Measurements from ENCODE around the gene APBB2. TPM values are rescaled to one million over a fixed set of nuclear protein-coding genes. Genes with fewer than 3 reads are reported as not detected.
A peak's percentile ranks its signal among the peaks of the same experiment; 100 is the strongest.

The APBB2 gene
- total RNA-seq, 4 donors from 2014 or later, result 139 to 248 (median 203) TPM

DNA sequence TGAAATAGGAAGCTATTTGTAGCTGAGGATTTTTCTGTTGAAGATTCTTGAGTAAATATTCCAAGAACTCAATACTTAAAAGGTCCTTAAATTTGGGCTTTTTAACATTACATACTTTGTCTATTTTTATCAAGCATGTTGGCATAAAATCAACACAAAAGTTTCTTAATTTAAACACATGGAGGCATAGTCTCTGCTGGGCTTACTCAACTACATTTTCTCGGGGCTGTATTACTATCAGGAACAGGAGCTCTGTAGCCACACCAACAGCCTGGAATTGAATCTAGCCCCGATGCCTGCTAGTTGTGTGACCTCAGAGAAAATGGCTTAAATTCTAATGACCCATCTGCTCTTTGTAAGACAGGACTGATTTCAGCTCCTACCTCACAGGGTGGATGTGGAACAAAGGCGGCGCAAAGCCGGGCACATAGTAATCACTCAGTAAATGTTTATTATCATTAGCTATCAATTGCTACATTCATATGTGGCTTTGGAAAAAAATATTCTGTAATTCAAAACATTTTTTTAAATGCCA lies 257.6 kb downstream of the APBB2 start:
- H3K27ac ChIP-seq, result peak overlapping the region in 1 of 4 donors; percentile 57

DNA sequence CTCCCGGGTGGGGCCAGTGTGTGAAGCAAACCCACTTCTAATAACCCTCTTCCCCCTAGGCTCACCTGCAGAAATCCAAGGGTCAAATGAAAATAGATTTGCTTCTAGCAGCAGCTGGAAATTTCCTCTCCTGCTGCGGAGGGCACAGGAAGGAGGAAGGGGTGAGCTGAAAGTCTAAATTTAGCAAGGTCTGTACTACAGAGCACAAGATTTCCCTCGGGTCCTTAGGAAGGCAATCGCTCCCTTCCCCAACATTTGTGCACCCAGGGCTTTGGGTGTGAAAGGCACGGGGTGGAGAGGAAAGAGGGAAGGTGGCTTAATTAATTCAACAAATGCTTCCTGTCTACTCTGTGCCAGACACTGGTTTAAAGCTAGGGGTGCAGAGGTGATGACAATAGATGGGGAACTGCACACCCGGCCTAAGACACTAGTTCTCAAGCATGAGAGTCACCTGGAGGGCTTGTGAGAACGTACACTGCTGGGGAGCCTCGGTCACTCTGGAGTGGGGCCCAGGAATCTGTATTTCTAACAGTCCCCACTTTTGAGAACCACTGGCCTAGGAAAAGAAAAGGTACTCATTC lies 260.2 kb downstream of the APBB2 start:
- Histone ChIP-seq H3K9me3 (no peaks in the 10 kb centered on the region), H3K36me3 (no peaks in the 10 kb centered on the region), H3K27ac (peak overlapping the region; percentile 4 to 87 (median 70)), H3K4me3 (no peak overlapping the region), H3K4me1 (peaks cover 0 to 52% (median 11%) of the 10 kb centered on the region in 4 donors), H3K27me3 (no peaks in the 10 kb centered on the region)
- WGBS, 2 donors, result 37 to 48% methylated on average over 8 of the region's 8 CpGs
- DNase-seq (ENCODE audit: low spot score in 2 of 2), result no peak
- TF ChIP-seq, protein P1, sequence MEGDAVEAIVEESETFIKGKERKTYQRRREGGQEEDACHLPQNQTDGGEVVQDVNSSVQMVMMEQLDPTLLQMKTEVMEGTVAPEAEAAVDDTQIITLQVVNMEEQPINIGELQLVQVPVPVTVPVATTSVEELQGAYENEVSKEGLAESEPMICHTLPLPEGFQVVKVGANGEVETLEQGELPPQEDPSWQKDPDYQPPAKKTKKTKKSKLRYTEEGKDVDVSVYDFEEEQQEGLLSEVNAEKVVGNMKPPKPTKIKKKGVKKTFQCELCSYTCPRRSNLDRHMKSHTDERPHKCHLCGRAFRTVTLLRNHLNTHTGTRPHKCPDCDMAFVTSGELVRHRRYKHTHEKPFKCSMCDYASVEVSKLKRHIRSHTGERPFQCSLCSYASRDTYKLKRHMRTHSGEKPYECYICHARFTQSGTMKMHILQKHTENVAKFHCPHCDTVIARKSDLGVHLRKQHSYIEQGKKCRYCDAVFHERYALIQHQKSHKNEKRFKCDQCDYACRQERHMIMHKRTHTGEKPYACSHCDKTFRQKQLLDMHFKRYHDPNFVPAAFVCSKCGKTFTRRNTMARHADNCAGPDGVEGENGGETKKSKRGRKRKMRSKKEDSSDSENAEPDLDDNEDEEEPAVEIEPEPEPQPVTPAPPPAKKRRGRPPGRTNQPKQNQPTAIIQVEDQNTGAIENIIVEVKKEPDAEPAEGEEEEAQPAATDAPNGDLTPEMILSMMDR (IDR thresholded peaks at IDR 0.05), result no peak
- TF ChIP-seq POLR2A (IDR thresholded peaks at IDR 0.05), result no peak
- no peak for TF ChIP-seq EP300 (IDR thresholded peaks at IDR 0.05)

More for the DNA sequence above, 257.6 kb downstream of the APBB2 start:
- TF ChIP-seq EP300 (IDR thresholded peaks at IDR 0.05) (no peak), POLR2A (IDR thresholded peaks at IDR 0.05) (no peak)
- TF ChIP-seq, protein P1 (IDR thresholded peaks at IDR 0.05), result no peak
- 84 to 89% methylated on average over 5 of the region's 5 CpGs for WGBS, 2 donors
- peaks cover 0 to 50% (median 11%) of the 10 kb centered on the region in 4 donors for H3K4me1 ChIP-seq
- no peaks in the 10 kb centered on the region for H3K36me3 ChIP-seq
- H3K9me3 ChIP-seq, result peaks cover 0 to 5% (median 0%) of the 10 kb centered on the region in 4 donors
- DNase-seq (ENCODE audit: low spot score in 2 of 2), result no peak
- no peaks in the 10 kb centered on the region for H3K27me3 ChIP-seq
- no peak overlapping the region for H3K4me3 ChIP-seq

DNA sequence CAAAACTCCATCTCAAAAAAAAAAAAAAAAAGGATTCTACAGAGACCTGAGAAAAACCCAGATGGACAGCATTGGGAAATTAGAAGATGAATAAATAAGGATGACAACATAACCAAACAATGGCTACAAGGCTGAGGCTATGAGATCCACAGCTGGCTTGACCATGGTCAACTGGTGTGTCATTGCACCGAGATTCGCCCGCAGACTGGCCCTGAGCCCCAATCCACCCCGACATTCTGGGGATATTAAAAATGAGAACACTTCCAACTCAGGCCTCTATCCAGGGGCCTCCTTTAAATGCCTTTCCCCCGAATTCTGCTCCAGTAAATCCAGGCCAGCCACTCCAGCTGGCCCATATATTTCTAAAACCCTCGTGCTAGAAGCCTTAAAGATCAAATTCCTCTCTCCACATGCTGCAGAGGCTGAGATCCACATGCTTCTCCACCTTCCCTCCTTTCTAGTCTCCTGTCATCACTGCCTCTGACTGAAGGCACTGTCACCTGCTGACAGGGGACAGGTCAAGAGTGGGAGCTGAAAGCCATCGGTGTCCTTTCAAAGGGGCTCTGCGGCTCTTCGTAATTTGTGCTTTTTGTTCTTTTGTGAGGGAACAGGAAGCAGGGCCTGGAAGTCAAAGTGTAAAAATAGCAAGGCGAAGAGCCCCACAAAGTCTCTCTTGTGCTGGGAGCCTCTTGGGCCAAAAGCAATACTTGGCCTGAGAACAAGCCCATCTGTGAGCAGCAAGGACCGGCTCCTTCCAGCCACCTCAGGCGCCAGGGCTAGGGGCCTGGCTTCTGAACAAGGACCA lies 260.9 kb downstream of the APBB2 start:
- H3K27me3 ChIP-seq, result no peaks in the 10 kb centered on the region
- H3K27ac ChIP-seq, result peak overlapping the region; percentile 4 to 87 (median 70)
- no peaks in the 10 kb centered on the region for H3K36me3 ChIP-seq
- peaks cover 0 to 52% (median 11%) of the 10 kb centered on the region in 4 donors for H3K4me1 ChIP-seq
- H3K9me3 ChIP-seq, result no peaks in the 10 kb centered on the region
- DNase-seq (ENCODE audit: low spot score in 2 of 2), result no peak
- TF ChIP-seq POLR2A (IDR thresholded peaks at IDR 0.05) (no peak), EP300 (IDR thresholded peaks at IDR 0.05) (no peak)
- TF ChIP-seq, protein P1 (IDR thresholded peaks at IDR 0.05), result no peak
- H3K4me3 ChIP-seq, result no peak overlapping the region
- 30 to 38% methylated on average over 12 of the region's 12 CpGs for WGBS, 2 donors

DNA sequence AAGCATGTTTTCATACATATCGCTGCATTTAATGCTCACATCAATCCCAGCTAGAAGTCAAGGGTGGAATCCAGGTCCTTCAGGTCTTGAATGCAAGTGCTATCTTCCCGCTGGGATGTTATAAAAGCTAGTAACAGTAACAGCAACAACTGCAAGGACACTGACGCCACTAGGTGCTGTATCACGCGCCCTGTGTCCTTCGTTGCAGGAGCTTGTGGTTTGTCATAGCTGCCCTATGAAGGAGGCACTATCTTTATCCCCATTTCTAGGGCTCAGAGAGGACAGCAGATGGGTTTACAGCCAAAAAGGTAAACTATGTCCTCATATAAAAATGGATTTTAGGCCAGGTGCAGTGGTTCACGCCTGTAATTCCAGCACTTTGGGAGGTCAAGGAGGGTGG lies 261.7 kb downstream of the APBB2 start:
- peak overlapping the region in 1 of 4 donors; percentile 87 for H3K27ac ChIP-seq
- DNase-seq (ENCODE audit: low spot score in 2 of 2), result no peak

More for the DNA sequence above, 261.7 kb downstream of the APBB2 start:
- no peak for TF ChIP-seq POLR2A (IDR thresholded peaks at IDR 0.05)
- TF ChIP-seq, protein P1 (IDR thresholded peaks at IDR 0.05), result no peak
- no peak for TF ChIP-seq EP300 (IDR thresholded peaks at IDR 0.05)
- Histone ChIP-seq H3K36me3 (no peaks in the 10 kb centered on the region), H3K4me3 (no peak overlapping the region), H3K27me3 (no peaks in the 10 kb centered on the region), H3K9me3 (no peaks in the 10 kb centered on the region), H3K4me1 (peaks cover 0 to 61% (median 11%) of the 10 kb centered on the region in 4 donors)
- 93 to 94% methylated on average over 7 of the region's 7 CpGs for WGBS, 2 donors

All from tibial nerve (tissue), 4 donors.